HG02840 (cell line): Measurements from ENCODE around the gene NEK4.
"Not testable (repeated sequence)": the region's sequence is repeated elsewhere in the genome, so short reads cannot be mapped to it uniquely, and the experiment has no call there.

ENCODE experiments used
- ATAC-seq: cut with Tn5 transposase; IDR thresholded peaks from one replicate; pipeline ENCODE4 v1.9.1; 2021; ENCODE audit warnings: mild to moderate bottlenecking, moderate library complexity, moderate number of reproducible peaks; ENCODE audit not compliant: unreplicated experiment, low FRiP score

NEK4 gene

GRCh38 chr3:52779837-52780585 is 9.3 kb upstream of the NEK4 start:
- no peak for ATAC-seq

GRCh38 chr3:52779011-52779836 is 8.5 kb upstream of the NEK4 start:
- ATAC-seq, result no peak

- no peak for ATAC-seq
Measured at GRCh38 chr3:52777959-52778805, 7.4 kb upstream of the NEK4 start.

GRCh38 chr3:52777127-52777958 is 6.6 kb upstream of the NEK4 start, which contains the start of gene ITIH1:
TSS of gene ITIH1 (plus strand) at chr3:52777599. CDS start at chr3:52777616, 17 bp downstream.
- no peak for ATAC-seq

GRCh38 chr3:52776486-52776885 is 5.7 kb upstream of the NEK4 start:
- ATAC-seq, result not testable (repeated sequence)

- ATAC-seq, result no peak
Measured at GRCh38 chr3:52775877-52776276, 5.1 kb upstream of the NEK4 start.

- no peak for ATAC-seq
Measured at GRCh38 chr3:52774901-52775864, 4.4 kb upstream of the NEK4 start.

- no peak for ATAC-seq
Measured at GRCh38 chr3:52774066-52774713, 3.5 kb upstream of the NEK4 start.

- ATAC-seq, result no peak
Measured at GRCh38 chr3:52773361-52774065, 2.8 kb upstream of the NEK4 start.

- no peak for ATAC-seq
Measured at GRCh38 chr3:52771702-52772101, 962 bp upstream of the NEK4 start.

- ATAC-seq, result no peak
Measured at GRCh38 chr3:52771334-52771681, 568 bp upstream of the NEK4 start.

GRCh38 chr3:52769786-52770455 is 819 bp downstream of the NEK4 start:
- no peak for ATAC-seq

GRCh38 chr3:52763466-52763865 is 7.3 kb downstream of the NEK4 start:
- ATAC-seq, result no peak

GRCh38 chr3:52756141-52756540 is 14.6 kb downstream of the NEK4 start:
- no peak for ATAC-seq

- ATAC-seq, result no peak
Measured at GRCh38 chr3:52754373-52754772, 16.4 kb downstream of the NEK4 start.

- no peak for ATAC-seq
Measured at GRCh38 chr3:52752045-52752660, 18.6 kb downstream of the NEK4 start.

GRCh38 chr3:52743721-52744120 is 27.0 kb downstream of the NEK4 start:
- no peak for ATAC-seq
